Ramos (cell line): ENCODE results near the gene SLC39A11.

Experiments
- in situ Hi-C: fragments of 300-500 bp; cut with MboI; formaldehyde crosslinking; loops from one replicate; pipeline ENCODE4 v1.14.3; 2022; ENCODE audit warnings: low sequenced_read_pairs; ENCODE audit not compliant: unreplicated experiment

Gene SLC39A11

DNA sequence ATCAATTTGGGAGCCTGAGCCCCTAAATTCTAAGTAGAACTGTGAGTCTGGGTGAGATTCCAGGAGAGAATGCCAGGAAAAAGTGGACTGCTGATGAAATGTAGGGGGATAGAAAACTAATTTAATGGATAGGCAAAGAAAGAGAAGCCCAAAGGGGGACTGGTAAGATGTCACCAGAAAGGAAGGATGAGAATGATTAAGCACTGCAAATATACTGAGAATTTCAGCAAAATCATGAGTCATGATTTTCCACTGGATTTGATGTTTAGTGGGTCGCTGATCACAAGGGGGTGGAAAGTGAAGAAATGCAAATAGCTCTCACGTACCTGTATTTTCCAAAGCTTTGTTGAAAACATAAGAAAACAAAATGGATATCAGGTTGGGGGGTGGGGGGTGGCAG is 201.8 kb downstream of the SLC39A11 start:
- in situ Hi-C loops = no loop called here

DNA sequence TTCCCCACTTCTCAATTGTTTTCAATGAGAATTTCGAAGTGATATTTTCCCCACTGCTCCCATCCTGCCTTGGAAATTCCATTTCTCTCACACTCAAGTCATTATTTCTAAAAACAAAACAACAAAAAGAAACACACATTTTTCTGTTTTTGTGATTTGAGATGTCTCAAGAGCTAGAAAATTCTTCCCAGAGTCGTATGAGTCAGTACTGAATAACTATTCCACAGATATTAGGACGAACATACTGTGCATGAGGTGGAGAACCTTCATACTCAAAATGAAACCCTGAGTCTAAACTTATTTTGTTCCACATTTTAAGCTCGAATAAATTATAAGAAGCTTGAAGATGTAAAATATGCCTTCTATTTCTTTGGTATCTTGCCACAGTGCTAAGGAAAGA is 204.6 kb downstream of the SLC39A11 start:
- in situ Hi-C loops = no loop called here

DNA sequence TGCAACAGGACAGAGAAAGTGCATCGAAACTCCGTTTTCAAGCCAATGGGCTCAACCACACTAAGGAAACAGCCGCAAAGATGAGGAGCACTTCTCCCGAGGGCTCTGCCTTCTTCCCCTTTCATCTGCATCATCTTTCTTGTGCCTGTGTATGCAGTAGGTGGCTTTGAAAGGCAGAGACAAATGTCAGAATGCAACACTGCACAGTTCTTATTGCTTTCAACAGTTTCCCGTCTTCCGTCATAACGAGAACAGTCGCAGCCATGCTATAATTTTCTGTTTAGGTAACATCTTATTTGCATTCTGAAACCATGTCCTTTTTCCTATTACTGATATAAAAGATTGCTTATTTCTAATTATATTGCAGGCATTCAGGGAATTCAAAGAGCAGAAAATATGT is 205.2 kb downstream of the SLC39A11 start:
- in situ Hi-C loops = no loop called here

DNA sequence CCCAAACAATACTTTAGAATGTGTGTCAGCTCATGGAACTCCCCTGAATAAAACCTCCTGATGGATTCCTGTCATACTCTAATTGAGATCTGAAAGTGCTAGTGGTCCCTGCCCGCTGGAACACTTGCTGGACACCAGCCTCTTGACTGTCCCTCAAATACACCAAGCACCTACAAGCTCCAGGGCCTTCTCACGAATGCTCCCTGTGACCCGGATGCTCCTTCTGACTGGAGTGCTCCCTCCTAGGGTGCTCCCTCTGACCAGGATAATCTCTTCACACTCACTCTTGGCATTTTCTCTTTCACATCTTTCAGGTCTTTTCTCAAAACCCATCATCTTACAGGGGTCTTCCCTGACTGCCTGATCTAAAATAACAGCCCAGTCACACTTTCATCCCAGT is 205.9 kb downstream of the SLC39A11 start:
- in situ Hi-C loops = no loop called here

DNA sequence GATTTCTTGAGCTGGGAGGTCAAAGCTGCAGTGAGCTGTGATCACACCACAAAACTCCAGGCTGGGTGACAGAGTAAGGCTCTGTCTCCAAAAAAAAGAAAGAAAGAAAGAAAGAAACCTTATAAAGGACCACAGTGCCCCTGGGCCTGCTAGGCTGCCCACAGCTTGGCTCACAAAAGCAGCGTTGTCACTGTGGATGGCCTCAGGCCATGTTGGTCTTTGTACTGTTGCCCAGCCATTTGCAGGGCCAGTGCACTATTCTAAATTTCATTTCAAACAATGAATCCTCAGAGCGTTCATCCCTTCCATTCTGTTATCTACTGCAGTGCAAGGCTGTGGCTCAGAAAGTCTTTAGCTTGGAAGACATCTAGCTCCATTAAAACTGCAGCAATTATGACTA is 208.4 kb downstream of the SLC39A11 start:
- in situ Hi-C loops = no loop called here

DNA sequence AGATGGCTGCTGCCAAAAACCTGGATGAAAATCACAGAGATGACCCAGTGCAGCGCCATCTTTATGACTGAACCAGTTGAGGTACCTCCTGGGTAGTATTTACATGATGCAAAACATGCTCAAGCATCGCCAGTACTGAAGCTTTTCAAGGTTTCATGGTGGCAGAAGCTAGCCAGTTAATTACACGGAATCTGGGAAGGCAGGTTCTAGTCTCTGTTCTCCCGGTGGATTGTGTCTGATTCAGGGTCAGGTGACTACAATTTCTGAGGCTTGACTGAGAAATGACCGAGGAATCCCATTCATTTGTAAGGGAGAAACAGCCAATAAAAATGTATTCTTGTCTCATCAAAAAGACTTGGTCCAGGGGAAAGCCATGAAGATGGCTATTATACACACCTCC is 209.1 kb downstream of the SLC39A11 start:
- in situ Hi-C loops = no loop called here

DNA sequence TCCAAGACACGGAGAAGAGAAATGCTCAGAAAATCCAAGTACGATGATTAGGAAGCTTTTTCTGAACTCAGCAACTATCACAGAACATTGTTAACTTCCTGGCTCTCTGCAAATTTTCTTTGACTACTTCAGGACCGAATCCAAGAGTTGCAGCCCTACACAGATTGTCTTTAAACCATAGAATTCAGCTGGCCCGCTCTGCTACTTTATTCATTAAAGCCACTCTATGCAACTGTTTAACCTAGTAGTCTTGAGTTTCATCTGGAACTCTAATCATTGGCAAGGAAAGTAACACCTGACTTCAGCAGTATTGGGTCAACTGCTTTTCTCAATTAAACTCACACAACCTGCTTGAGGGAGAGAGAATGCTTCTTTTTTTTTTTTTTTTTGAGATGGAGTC is 210.1 kb downstream of the SLC39A11 start:
- in situ Hi-C loops = no loop called here

DNA sequence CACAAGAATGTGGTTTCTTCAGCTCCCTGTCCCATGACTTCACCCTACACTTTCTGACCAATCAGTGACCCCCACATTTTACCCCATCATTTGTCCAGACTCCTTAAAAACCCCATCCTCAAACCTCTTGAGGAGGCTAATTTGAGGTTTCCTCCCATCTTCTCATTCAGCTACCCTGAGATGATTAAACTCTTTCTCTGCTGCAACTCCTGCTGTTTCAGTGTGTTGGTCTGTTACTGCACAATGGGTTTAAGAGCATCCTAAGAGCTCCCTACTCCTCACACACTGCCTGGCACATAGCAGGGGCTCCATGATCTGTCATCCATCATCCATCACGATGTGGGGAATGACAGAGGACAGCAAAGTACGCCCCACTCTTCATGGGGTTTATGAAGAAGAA is 212.6 kb downstream of the SLC39A11 start:
- in situ Hi-C loops = no loop called here

DNA sequence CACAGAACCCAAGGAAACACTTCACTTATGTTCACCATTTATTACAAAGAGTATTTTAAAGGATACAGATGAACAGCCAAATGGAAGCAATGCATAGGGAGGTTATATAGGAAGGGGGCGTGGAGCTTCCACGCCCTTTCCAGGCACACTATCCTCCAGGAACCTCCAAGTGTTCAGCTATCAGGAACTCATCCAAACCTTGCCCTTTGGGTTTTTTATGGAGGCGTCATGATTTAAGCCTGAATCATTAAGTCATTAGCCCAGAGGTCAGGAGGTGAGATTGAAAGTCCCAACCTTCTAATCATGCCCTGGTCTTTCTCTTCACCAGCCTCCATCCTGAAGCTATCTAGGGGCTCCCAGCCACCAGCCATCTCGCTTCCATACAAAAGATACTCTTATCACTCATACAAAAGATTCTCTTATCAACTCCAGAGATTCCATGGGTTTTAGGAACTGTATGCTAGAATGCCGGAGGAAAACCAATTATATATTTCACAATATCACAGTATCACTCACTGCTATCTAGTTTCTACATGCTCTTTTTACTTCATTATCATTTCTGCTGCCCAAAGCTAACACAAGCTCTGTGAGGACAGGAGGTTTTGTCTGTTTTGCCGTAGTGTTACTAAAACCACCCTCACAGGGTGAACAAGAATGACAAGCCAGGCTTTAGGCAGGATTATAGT is 213.4 kb downstream of the SLC39A11 start:
- in situ Hi-C loops = no loop called here

DNA sequence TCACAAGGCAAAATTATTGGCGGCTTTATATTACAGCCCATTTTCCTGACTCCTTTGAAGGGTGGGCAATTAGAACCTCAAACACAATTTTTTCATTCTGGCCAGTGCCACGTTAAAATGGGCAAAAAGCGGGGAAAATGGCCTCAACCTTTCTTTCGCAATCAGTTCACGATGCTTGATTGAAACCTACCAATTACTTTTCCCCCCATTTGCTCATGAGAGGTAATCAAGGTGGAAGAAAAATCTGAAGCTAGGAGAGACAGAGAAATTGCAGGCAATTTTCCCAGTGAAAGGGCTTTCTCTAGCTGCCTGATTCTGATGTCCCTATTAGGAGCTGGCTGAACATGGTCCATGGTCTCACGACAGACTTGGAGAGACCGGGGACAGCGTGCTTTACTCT is 215.1 kb downstream of the SLC39A11 start:
- in situ Hi-C loops = no loop called here

DNA sequence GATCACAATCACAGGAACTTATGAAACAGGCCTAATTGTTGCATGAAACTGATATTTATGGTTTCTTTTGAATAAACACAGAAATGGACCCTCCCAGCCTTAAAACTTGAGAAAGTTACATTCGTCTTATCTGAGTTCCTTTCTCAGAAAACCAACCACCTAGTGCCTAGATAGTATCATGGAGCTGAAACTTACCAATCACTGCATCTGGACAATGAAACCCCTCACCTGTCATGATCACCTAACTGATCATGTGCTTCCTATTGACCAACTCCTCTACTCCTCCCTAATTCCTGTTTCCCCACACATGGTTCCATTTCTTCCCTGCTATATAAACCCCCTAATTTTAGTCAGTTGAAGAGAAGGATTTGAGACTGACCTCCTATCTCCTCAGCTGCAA is 216.1 kb downstream of the SLC39A11 start:
- in situ Hi-C loops = no loop called here

DNA sequence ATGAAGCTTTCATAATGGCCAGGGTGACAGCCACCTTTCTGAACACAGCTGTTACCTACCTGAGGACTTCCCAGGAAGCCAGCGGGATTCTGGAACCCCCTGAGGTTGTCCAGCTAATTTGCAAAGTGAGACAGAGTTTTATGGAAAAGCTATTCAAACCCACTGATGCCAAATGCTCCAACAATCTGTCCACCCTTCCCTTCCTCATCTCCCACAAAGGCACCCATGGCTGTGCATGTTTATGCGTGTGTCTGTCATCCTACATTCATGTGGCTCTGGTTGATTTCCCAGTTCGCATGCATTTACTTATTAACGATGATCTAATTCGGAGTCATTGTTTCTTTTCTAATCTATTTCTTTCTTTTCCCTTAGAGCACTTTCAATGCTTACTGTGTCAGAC is 217.1 kb downstream of the SLC39A11 start:
- in situ Hi-C loops = no loop called here

DNA sequence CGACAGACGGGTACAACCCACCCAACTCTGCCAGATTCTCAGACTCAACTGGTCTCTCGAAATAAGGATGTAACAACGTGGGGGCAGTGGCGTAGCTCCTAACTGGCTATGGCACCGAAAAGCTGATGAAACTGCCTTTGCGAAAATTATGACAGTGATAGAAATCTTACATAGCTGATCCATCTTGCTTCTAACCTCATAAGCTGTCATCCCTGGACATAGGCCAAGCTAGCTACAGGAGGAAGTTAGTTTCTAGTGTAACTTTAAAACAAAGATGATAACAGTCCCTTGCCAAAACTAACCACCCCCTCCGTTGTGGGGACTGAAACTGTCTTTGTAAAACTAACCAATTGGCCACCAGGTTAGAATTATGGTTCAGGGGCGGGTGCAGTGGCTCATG is 220.1 kb downstream of the SLC39A11 start:
- in situ Hi-C loops = no loop called here

DNA sequence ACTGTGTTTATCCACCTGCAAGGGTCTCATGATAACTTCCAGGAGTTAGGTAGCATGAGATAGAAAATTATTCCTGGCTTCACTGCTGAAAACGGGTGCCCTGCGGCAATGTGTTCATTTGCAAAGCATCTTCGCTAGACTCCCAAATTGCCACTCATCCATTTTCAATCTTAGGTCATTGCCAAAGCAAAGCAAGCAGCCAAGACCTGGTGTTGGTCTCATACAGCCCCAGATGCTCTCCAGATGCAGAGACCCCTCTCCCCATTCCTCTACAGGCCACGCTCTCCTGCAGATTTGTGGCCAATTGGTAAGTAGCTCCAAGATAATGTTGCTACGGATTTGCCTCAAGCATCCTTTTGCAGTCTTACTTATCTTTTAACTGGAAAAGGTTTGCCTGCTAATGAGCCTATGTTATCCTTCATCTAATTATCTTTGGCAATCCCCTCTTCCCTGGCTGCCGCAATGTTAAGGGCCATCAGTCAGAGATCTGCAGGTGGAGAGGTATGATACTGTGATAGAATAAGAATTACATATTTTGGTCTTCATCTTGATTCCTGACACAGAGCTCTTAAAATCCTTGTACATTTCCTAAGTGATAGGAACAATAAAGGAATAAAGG is 222.0 kb downstream of the SLC39A11 start:
- in situ Hi-C loops = no loop called here

DNA sequence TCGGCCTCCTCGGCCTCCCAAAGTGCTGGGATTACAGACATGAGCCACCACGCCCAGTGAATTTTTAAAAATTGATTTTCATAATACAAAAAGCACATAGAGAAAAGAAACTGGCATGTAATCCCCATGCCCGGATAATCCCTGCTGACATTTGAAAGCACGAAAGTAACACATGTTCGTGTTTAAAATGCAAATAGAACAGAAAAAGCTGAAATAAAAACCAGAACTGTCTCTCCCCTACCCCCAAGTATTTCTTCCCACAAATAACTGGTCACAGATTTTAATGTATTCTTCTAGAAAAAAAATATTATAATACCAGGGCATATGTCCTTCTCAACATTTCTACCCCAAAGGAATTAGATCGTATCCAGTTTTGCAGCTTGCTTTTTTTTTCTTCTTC is 222.9 kb downstream of the SLC39A11 start:
- in situ Hi-C loops = no loop called here

DNA sequence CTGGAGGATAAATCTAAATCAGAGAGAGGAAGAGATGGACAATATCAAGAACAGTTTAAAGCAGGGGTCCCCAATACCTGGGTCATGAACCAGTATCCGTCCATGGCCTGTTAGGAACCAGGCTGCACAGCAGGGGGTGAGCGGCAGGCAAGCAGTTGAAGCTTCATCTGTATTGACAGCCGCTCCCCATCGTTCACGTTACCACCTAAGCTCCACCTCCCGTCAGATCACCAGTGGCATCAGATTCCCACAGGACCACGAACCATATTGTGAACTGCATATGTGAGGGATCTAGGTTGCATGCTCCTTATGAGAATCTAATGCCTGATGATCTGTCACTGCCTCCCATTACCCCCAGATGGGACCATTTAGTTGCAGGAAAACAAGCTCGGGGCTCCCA is 226.5 kb downstream of the SLC39A11 start:
- in situ Hi-C loops = no loop called here

DNA sequence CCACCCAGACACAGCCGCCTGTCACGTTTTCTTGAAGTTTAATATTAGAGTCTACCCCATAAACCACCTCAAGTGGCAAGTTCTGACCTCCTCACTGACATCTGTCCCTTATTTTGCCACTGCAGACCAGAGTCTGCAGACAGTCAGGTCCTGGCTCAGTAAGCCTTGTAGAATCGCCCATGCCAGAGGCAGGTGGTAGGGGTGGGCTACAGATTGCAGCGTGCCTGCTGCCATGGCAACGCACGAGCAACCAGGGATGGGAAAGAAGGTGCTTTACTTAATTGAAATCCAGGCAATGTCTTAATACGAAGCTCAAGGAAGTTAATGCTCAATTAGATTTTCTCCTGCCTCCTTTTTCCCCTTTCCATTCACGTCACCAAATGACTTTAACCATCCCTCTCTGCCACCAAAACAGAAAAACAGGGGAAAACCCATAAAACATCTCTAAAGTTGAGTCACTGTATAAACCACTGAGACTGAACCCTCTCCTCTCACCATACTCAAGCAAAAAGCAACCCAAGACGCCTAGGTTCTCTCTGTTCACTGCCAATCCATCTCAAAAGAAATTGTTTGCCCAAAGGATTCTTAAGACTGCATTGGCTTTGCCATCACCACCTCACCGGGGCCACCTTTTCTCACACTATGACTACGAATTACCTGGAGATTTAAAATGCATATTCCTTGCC is 228.8 kb downstream of the SLC39A11 start:
- in situ Hi-C loops = no loop called here

DNA sequence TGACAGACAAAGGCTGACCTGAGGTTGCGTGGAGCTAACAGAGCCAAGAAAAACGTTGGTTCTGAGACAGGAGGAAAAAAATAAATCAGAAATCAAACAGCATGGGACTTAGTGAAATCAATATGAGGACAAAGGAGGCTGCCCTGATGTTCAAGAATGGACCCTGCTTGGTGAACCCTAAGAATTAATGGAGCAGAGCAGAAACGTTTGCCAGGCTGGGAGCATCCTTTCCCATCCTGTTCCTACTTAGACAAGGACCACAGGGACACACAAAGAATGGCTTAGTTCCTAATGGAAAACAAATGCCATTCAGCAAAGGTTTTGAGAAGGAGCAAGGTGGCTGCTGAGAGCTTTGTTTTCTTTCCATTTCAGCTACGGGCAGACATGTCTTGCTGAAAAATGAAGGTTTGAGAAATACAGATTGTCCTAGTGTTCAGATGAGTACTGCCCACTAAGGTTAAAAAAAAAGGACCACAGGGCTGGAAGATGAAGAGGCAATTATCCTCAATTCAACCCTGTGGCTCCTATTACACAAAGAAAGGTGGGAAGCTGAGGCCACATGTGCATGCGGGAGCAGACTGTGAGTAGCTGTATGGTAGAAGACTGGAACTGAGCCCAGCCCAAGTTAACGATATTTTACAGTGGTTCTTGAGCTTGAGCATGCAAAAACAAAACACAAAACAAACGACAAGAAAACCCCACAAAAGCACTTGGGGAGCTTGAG is 230.1 kb downstream of the SLC39A11 start:
- in situ Hi-C loops = no loop called here

DNA sequence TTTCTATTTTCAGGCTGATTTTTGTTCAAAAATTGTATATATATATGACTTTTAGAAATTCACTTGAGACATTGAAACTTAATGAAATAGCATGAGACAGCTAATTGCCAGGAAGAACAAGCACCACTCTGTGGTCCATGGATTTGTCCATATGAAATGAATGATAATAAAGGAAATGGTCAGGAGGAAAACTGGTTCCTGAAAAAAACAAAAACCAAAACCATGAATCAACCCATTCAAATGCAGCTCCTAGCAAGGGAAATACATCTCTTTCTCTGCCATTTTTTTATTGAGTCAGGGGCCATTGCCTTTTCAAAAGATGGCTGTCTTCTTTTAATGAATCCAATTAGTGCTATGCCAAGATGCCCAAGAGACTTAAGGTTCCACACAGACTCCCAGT is 230.7 kb downstream of the SLC39A11 start:
- in situ Hi-C loops = no loop called here

DNA sequence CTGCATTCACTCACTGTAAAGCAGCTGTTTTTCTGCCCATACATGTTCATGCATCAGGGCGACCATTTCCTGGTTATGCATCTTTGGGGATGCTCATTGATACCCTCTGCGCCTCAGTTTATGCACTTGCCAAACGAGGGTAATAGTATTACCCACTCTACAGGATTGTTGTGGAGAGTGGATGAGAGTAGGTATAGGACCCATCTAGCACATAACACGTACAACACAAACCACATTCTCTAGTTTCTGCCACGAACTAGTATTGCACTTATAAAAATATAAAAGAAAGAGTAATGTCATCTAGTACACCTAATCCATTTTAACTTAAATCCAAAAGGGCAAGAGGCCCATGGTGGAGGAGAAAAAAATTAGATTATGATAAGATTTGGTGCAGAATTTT is 231.7 kb downstream of the SLC39A11 start:
- in situ Hi-C loops = no loop called here

DNA sequence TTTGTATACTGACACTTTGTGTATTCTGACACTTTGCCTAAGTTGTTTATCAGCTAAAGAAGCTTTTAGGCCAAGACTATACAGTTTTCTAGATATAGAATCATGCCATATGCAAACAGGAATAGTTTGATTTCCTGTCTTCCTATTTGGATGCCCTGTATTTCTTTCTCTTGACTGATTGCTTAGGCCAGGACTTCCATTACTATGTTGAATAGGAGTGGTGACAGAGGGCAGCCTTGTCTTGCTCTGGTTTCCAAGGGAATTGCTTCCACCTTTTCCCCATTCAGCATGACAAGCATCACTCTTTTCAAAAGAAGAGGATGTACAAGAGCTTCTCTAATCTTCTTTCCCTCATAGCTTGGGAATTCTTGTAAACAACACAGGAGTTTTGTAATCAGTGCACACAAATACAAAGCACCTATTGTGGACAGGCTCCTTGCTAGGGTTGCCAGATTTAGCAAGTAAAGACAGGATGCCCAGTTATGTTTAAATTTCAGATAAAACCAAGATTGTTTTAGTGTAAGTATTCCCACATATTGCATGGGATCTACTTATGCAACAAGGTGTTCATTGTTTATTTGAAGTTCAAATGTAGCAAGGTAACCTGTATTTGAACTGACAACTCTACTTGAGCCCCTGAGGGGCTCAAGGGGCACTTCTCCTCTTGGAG is 233.5 kb downstream of the SLC39A11 start:
- in situ Hi-C loops = no loop called here
